H1 (cell line): ENCODE measurements around the gene OXCT2. TPM values are rescaled to one million over a fixed set of nuclear protein-coding genes. Genes with fewer than 3 reads are reported as not detected.

Source experiments
- FOSL1 ChIP-seq: IDR thresholded peaks from 2 replicates; pipeline ENCODE4 v1.6.1; 2011; ENCODE audit warnings: mild to moderate bottlenecking, low read depth, low read length, moderate library complexity; ENCODE audit not compliant: insufficient read depth
- RAD21 ChIP-seq, 2 experiments: IDR thresholded peaks in 1 of 2; conservative IDR thresholded peaks in 1 of 2; 2 replicates each; pipeline ENCODE4 v1.6.1; 2011; ENCODE audit warnings: low read depth in 2 of 2, low read length in 2 of 2, improper control_type of control experiment in 1 of 2, inconsistent platforms in 1 of 2, mild to moderate bottlenecking in 1 of 2, moderate library complexity in 1 of 2
- polyA plus RNA-seq, 7 experiments: library from polyadenylated mRNA; depleted of rRNA in 3 of 7; stranded (reverse) in 5 of 7; unstranded in 2 of 7; fragments of >200 nt in 5 of 7; fragments of 200-250 nt in 2 of 7; gene quantifications; 1 replicate in 5 of 7; 2 replicates in 1 of 7; 4 replicates in 1 of 7; pipeline versions ENCODE4 v1.2.1 to v1.2.3, GENCODE V29; 2011 to 2013; ENCODE audit warnings: missing spikeins in 2 of 7, mixed read lengths in 2 of 7
- total RNA-seq: library from RNA; stranded (reverse); fragmentation: NEBNext Ultra II Directional; extraction: Animal tissue kit (Norgen Biotek cat#: 25700); gene quantifications from 2 replicates; pipeline ENCODE4 v1.2.1, GENCODE V29; 2021
- TF ChIP-seq, protein P1 (sequence below): fragments of 300-600 bp; sonication (generic); IDR thresholded peaks from 2 replicates; pipeline ENCODE4 v1.7.1; 2012; ENCODE audit warnings: low read length, moderate library complexity, mild to moderate bottlenecking, inconsistent platforms; ENCODE audit not compliant: insufficient replicate concordance
- TF ChIP-seq, protein P2 (sequence below): IDR thresholded peaks from 2 replicates; pipeline ENCODE4 v1.6.1; 2012; ENCODE audit warnings: low read length, inconsistent platforms
- TF ChIP-seq, protein P3 (sequence below): IDR thresholded peaks from 2 replicates; pipeline ENCODE4 v1.6.1; 2012; ENCODE audit warnings: inconsistent platforms

OXCT2 gene
- total and polyA plus RNA-seq, 2 of the 8 experiments (the other 6 are each of a cell fraction or from before 2014, with no cell fraction given) = 2.6 to 2.9 TPM

DNA sequence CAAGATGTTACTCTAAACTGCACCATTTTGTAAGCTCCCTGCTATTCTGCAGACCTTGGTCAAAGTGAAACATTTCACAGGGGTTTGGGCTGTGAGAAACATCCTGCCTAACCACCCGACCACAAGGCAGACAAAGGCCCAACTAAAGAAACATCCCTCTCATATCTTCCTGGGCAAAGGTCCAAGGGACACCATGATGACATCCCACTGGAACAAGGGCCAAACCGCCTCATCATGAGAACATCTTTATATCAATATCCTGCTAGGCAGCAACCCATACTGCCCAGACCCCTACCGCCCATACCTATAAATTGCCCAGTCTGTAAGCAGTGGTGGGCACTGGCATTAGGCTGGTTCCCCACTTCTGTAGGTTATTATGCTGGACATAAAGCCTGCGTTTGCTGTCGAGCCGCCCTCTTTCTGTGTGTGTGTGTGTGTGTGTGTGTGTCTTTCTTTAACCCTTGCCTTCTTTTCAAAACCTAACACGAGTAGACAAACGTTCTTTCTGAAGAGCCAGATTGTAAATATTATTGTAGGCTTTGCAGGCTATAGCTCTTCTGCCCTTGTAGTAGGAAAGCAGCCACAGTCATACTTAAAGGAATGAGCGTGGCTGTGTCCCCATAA is 33.5 kb downstream of the OXCT2 start (continued):
- TF ChIP-seq, protein P1, sequence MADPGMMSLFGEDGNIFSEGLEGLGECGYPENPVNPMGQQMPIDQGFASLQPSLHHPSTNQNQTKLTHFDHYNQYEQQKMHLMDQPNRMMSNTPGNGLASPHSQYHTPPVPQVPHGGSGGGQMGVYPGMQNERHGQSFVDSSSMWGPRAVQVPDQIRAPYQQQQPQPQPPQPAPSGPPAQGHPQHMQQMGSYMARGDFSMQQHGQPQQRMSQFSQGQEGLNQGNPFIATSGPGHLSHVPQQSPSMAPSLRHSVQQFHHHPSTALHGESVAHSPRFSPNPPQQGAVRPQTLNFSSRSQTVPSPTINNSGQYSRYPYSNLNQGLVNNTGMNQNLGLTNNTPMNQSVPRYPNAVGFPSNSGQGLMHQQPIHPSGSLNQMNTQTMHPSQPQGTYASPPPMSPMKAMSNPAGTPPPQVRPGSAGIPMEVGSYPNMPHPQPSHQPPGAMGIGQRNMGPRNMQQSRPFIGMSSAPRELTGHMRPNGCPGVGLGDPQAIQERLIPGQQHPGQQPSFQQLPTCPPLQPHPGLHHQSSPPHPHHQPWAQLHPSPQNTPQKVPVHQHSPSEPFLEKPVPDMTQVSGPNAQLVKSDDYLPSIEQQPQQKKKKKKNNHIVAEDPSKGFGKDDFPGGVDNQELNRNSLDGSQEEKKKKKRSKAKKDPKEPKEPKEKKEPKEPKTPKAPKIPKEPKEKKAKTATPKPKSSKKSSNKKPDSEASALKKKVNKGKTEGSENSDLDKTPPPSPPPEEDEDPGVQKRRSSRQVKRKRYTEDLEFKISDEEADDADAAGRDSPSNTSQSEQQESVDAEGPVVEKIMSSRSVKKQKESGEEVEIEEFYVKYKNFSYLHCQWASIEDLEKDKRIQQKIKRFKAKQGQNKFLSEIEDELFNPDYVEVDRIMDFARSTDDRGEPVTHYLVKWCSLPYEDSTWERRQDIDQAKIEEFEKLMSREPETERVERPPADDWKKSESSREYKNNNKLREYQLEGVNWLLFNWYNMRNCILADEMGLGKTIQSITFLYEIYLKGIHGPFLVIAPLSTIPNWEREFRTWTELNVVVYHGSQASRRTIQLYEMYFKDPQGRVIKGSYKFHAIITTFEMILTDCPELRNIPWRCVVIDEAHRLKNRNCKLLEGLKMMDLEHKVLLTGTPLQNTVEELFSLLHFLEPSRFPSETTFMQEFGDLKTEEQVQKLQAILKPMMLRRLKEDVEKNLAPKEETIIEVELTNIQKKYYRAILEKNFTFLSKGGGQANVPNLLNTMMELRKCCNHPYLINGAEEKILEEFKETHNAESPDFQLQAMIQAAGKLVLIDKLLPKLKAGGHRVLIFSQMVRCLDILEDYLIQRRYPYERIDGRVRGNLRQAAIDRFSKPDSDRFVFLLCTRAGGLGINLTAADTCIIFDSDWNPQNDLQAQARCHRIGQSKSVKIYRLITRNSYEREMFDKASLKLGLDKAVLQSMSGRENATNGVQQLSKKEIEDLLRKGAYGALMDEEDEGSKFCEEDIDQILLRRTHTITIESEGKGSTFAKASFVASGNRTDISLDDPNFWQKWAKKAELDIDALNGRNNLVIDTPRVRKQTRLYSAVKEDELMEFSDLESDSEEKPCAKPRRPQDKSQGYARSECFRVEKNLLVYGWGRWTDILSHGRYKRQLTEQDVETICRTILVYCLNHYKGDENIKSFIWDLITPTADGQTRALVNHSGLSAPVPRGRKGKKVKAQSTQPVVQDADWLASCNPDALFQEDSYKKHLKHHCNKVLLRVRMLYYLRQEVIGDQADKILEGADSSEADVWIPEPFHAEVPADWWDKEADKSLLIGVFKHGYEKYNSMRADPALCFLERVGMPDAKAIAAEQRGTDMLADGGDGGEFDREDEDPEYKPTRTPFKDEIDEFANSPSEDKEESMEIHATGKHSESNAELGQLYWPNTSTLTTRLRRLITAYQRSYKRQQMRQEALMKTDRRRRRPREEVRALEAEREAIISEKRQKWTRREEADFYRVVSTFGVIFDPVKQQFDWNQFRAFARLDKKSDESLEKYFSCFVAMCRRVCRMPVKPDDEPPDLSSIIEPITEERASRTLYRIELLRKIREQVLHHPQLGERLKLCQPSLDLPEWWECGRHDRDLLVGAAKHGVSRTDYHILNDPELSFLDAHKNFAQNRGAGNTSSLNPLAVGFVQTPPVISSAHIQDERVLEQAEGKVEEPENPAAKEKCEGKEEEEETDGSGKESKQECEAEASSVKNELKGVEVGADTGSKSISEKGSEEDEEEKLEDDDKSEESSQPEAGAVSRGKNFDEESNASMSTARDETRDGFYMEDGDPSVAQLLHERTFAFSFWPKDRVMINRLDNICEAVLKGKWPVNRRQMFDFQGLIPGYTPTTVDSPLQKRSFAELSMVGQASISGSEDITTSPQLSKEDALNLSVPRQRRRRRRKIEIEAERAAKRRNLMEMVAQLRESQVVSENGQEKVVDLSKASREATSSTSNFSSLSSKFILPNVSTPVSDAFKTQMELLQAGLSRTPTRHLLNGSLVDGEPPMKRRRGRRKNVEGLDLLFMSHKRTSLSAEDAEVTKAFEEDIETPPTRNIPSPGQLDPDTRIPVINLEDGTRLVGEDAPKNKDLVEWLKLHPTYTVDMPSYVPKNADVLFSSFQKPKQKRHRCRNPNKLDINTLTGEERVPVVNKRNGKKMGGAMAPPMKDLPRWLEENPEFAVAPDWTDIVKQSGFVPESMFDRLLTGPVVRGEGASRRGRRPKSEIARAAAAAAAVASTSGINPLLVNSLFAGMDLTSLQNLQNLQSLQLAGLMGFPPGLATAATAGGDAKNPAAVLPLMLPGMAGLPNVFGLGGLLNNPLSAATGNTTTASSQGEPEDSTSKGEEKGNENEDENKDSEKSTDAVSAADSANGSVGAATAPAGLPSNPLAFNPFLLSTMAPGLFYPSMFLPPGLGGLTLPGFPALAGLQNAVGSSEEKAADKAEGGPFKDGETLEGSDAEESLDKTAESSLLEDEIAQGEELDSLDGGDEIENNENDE = no peak
- TF ChIP-seq, protein P2, sequence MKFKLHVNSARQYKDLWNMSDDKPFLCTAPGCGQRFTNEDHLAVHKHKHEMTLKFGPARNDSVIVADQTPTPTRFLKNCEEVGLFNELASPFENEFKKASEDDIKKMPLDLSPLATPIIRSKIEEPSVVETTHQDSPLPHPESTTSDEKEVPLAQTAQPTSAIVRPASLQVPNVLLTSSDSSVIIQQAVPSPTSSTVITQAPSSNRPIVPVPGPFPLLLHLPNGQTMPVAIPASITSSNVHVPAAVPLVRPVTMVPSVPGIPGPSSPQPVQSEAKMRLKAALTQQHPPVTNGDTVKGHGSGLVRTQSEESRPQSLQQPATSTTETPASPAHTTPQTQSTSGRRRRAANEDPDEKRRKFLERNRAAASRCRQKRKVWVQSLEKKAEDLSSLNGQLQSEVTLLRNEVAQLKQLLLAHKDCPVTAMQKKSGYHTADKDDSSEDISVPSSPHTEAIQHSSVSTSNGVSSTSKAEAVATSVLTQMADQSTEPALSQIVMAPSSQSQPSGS = no peak
- TF ChIP-seq FOSL1 = no peak
- no peak for TF ChIP-seq RAD21 (IDR thresholded peaks at IDR 0.05 in 1 of 2, conservative IDR thresholded peaks at IDR 0.05 in 1 of 2; ENCODE audit: low read depth in 2 of 2, low read length in 2 of 2)
- TF ChIP-seq, protein P3, sequence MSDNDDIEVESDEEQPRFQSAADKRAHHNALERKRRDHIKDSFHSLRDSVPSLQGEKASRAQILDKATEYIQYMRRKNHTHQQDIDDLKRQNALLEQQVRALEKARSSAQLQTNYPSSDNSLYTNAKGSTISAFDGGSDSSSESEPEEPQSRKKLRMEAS = no peak
